HG03196 (cell line): ENCODE results near the gene BLTP2.
"Not testable (repeated sequence)": the region's sequence is repeated elsewhere in the genome, so short reads cannot be mapped to it uniquely, and the experiment has no call there.

Experiments
- ATAC-seq: cut with Tn5 transposase; IDR thresholded peaks from one replicate; pipeline ENCODE4 v1.9.1; 2021; ENCODE audit not compliant: unreplicated experiment

Gene BLTP2

GRCh38 chr17:28648698-28649097 is 3.7 kb upstream of the BLTP2 start:
- no peak for ATAC-seq

GRCh38 chr17:28646039-28646754 is 1.2 kb upstream of the BLTP2 start:
- no peak for ATAC-seq

- no peak for ATAC-seq
These were observed 600 bp upstream of the BLTP2 start for GRCh38 chr17:28645576-28645939.

DNA sequence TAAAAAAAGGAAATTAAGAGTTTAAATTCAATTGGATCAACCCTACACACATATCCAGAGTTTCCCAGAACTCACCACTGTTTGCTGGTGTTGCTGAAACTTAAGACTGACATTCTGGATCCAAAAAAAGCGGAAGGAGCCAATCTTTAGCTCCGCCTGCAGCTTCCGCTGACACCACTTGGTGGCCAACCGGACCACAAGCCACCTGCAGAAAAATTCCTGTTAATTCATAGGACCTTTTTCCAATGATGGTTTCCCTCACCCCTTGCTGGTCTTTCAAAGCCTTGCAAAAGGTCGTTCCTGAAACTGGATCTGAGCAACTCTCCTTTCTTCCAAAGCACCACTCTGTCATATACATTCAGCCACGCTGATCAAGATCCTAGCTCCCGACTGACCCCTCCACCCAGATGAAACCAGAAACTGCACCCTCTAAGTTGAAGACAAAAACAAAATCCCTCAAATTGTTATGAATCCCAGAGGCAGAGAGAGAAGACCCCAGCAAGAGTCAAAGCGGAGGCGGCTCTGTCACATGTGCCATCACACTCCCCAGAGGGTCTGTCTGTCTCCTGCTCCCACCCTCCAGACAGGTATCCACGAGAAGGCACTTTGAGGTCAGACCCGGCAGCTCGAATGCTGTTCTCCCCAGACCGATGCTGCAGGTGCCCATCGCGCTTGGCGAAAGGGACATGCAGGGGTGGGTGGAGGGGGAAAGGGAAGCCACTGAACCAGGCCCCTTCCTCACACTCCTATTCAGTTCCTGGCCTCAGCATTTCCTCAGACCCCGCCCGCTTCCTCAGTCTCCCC is 773 bp downstream of the BLTP2 start:
- ATAC-seq = no peak

- no peak for ATAC-seq
These were observed 3.4 kb downstream of the BLTP2 start for GRCh38 chr17:28641579-28641978.

DNA sequence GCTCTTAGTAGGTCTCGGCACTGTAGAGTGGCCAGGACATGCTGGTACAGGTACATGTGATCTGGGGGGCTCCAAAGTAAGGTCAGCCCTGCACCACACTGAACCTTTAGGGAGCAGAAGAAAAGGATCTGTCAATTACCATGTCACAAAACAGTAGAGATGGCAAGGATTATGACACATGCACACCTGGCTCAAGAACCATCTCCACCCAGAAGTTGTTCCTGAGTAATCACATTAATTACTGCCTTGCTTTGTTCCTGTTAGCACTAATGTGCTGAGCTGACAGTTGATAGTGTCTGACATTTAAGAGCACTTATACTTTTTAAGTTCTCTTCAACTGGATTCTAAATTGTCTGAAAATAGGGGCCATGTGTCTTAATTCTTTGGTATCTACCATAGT is 9.5 kb downstream of the BLTP2 start:
- no peak for ATAC-seq

DNA sequence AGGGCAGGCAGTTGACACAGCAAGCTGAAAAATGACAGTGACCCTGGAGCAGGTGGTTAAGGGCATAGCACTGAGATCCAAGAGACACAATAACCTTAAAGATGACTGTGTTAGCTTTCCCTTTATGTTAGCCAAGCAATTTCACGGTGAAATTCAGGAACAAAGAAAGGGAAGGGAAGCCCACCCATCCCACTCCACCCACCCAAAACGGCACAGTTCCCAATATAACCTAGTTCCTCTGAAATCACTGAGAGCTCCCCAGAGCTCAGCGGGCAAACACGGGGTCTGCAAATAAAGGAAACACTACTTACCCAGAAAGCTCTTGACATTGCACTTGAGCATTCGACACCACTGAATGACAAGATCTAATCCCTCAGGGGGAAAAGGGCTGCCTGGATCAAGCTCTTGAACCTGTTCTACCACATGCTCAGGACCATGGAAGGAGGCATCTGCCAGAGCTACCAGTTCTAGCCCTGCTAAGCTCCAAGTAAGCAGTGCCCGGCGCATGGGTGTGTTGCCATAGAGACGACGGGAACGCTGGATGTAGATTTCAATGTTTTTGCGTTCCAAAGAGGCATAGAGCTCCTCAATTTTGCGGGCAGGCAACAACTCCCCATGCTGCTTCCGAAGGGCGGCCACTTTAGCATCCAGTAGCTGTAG is 10.6 kb downstream of the BLTP2 start:
- no peak for ATAC-seq

DNA sequence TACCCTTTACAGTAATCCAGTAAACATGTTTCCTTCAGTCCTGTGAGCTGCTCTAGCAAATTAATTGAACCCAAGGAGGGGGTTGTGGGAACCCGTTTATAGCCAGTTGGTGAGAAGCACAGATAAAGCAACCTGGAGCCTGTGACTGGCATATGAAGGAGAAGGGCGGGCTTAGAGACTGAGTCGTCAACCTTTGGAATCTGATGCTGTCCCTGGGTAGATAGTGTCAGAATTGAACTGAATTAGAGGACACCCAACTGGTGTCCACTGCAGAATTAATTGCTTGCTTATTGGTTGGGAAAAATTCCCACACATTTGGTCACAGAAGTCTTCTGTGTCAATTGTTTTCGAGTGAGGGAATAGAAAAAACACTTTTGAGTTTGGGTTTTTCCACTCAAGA is 18.1 kb downstream of the BLTP2 start:
- ATAC-seq = no peak

- no peak for ATAC-seq
These were observed 20.8 kb downstream of the BLTP2 start for GRCh38 chr17:28624148-28624547.

- no peak for ATAC-seq
These were observed 21.3 kb downstream of the BLTP2 start for GRCh38 chr17:28623696-28624095.

GRCh38 chr17:28622186-28622585 is 22.8 kb downstream of the BLTP2 start:
- ATAC-seq = no peak

GRCh38 chr17:28620010-28620409 is 24.9 kb downstream of the BLTP2 start:
- no peak for ATAC-seq

DNA sequence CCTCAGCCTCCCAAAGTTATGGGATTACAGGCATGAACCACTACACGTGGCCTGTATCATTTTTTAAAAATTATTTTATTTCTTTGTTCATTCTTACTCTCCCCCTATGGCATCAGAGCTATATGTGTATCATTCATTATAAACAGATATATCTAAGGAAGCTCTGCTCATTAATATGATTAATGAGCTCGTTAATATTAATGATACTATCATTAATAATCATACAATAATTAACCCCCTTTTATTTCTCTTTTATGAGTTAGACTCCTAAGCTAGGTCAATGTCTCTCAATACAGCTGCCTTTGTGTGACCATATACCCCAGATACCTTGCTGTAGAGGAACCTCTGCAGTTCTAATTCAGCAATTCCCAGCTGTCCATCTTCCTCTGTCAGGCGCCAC is 26.5 kb downstream of the BLTP2 start:
- ATAC-seq = no peak

DNA sequence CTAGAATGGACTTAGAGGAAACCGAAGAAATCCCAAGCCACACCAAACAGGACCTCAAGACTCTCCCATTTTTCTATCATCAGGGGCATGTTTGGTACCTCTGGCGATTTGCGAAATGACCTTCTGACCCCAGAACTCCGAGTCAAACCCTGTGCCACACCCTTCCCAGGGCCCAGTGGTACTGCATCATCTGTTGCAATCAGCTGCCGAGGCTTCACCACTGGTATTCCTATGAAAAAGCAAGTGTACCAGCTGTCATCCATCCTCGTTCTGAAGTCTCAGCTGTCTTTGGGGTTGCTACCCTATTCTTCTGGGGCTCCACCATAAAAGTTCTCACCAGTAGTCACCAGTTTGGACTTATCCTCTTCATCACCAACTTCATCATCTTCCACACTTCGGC is 28.7 kb downstream of the BLTP2 start:
- no peak for ATAC-seq

GRCh38 chr17:28615260-28615940 is 29.6 kb downstream of the BLTP2 start:
- no peak for ATAC-seq

DNA sequence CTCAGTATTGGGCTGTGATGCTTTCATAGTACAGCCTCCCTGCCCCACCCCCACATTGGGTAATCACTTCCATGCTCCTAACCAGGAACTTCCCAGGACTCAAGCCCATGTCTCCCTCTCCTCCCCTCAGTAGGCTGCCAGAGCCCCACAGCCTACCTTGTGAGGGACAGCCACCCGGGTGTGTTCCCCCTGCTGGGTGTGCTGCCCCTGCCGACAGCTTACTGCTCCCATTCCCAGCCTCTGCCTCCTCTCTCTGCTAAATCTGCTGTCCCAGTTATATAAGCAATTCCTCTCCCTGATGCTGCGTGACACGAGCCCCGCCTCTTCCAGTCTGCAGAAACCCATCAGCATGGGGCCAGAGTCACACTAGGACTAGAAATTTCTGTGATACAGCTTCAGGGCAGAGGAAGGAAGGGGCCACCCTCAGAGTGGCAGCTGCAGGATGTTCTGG is 31.0 kb downstream of the BLTP2 start, which contains the start of gene RSKR:
TSS of gene RSKR (minus strand) at position 255 of the 451 bp plus-strand sequence. CDS start at position 231, 24 bp downstream.
- no peak for ATAC-seq

DNA sequence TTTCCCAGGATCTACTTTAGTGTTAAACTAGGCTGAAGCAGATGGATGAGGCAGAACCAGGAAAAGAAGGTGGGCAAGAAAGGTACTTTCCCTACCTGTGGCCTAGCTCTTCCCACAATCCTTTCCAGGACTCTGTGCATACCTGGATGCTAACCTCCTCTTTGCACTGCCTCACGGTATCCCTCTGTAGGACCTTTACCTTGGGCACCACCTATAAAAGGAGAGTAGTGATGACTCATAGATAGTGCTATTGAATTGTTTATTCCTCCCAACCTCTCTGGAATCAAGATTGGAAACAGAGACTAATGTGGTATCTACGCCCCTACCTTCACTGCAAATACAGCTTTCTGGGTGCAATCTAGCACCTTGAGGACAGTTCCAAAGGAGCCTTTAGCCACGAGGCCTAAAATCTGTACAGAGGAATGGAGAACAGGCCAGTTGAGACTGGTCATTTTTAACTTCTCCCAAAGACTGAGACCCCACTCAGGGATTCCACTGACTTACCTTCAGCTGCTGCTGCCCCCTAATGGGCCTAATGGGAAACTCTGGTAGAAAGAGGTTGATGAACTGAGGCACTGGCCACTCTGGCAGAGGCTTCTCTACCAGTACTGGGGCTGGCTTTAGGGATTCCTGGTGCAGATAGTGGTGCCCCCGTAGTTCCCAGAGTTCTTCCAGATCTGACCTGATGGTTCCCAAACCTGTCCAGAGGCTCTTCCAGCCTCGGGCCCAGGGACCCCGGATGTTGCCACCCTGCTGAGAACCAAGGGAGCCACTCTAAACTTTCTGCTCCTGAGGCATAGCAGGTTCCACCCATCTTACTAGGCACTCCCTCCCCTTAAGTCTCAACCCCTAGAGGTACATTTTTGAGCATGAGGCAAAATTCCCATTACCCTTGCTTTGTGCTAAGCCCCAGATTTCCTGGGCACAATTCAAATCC is 31.8 kb downstream of the BLTP2 start:
- no peak for ATAC-seq

- no peak for ATAC-seq
These were observed 32.4 kb downstream of the BLTP2 start for GRCh38 chr17:28612531-28612930.

- no peak for ATAC-seq
These were observed 34.6 kb downstream of the BLTP2 start for GRCh38 chr17:28610376-28610775.

- ATAC-seq = not testable (repeated sequence)
These were observed 40.9 kb downstream of the BLTP2 start for GRCh38 chr17:28604031-28604430.
